WTC11 (cell line): ENCODE measurements around the gene PTBP2. TPM values are rescaled to one million over a fixed set of nuclear protein-coding genes. Genes with fewer than 3 reads are reported as not detected.

Experiments
- ATAC-seq: fragments of 200-7000 bp; cut with Tn5 transposase; 2 replicates; pipeline ENCODE4 v1.10.0; 2021; ENCODE audit warnings: mild to moderate bottlenecking, moderate library complexity
- Bru-seq: library from RNA; stranded (reverse); fragments of 400-500 nt; gene quantifications from one replicate; lab custom pipeline; 2021; lab: Mats Ljungman, UMichigan
- CTCF ChIA-PET: fragments of 300-600 bp; sonication (Branson Sonifier 250); formaldehyde crosslinking; loops from one replicate; lab custom pipeline; 2021; ENCODE audit warnings: antibody characterized with exemption; lab: Charles Lee
- POLR2A ChIA-PET: fragments of 350-600 bp; sonication (Branson Sonifier 250); formaldehyde crosslinking; loops from one replicate; lab custom pipeline; 2021; ENCODE audit warnings: antibody characterized with exemption; lab: Charles Lee
- DNase-seq: peaks from one replicate; pipeline ENCODE4 v3.0.0; 2021; ENCODE audit warnings: low spot score
- H3K27ac Mint-ChIP-seq: 2 replicates; pipeline ENCODE4 v1.8.0; 2021; ENCODE audit warnings: mixed read lengths
- H3K27me3 Mint-ChIP-seq: 2 replicates; pipeline ENCODE4 v1.8.0; 2021; ENCODE audit warnings: low read depth, mild to moderate bottlenecking, moderate library complexity, mixed read lengths
- H3K36me3 Mint-ChIP-seq: 2 replicates; pipeline ENCODE4 v1.8.0; 2021; ENCODE audit warnings: mixed read lengths
- H3K4me1 Mint-ChIP-seq: 2 replicates; pipeline ENCODE4 v1.8.0; 2022; ENCODE audit warnings: mixed read lengths
- H3K4me3 Mint-ChIP-seq: 2 replicates; pipeline ENCODE4 v1.8.0; 2021; ENCODE audit warnings: mild to moderate bottlenecking, moderate library complexity, mixed read lengths
- H3K9me3 Mint-ChIP-seq: 2 replicates; pipeline ENCODE4 v1.8.0; 2021; ENCODE audit warnings: mixed read lengths
- CBFB ChIP-seq: sonication (generic); formaldehyde crosslinking; IDR thresholded peaks from 2 replicates; pipeline ENCODE4 v1.8.1; 2022; ENCODE audit warnings: mild to moderate bottlenecking, low read depth, missing genetic modification reagents
- CREM ChIP-seq: sonication (generic); formaldehyde crosslinking; IDR thresholded peaks from 2 replicates; pipeline ENCODE4 v1.8.1; 2022; ENCODE audit warnings: mild to moderate bottlenecking, missing genetic modification reagents, moderate library complexity
- EMX1 ChIP-seq: fragments of 250-450 bp; sonication (Bioruptor Pico); IDR thresholded peaks from 2 replicates; pipeline ENCODE4 v1.8.0; 2021; ENCODE audit warnings: mild to moderate bottlenecking
- FOXK1 ChIP-seq: sonication (generic); formaldehyde crosslinking; IDR thresholded peaks from 2 replicates; pipeline ENCODE4 v1.8.0; 2022; ENCODE audit warnings: mild to moderate bottlenecking, moderate library complexity, missing genetic modification reagents
- FOXP1 ChIP-seq: sonication (generic); formaldehyde crosslinking; IDR thresholded peaks from 2 replicates; pipeline ENCODE4 v1.8.0; 2022; ENCODE audit warnings: missing genetic modification reagents, mild to moderate bottlenecking, moderate library complexity, borderline replicate concordance
- JUN ChIP-seq: sonication (generic); formaldehyde crosslinking; IDR thresholded peaks from 2 replicates; pipeline ENCODE4 v1.8.0; 2023; ENCODE audit warnings: mild to moderate bottlenecking, missing genetic modification reagents
- NR2C2 ChIP-seq: sonication (generic); formaldehyde crosslinking; IDR thresholded peaks from 2 replicates; pipeline ENCODE4 v1.8.0; 2022; ENCODE audit warnings: mild to moderate bottlenecking, missing genetic modification reagents
- OVOL2 ChIP-seq: fragments of 250-450 bp; sonication (Bioruptor Pico); IDR thresholded peaks from 2 replicates; pipeline ENCODE4 v1.9.0; 2021; ENCODE audit warnings: mild to moderate bottlenecking, borderline replicate concordance
- PRRX2 ChIP-seq: fragments of 250-450 bp; sonication (Bioruptor Pico); IDR thresholded peaks from 2 replicates; pipeline ENCODE4 v1.8.0; 2021; ENCODE audit warnings: mild to moderate bottlenecking
- RELA ChIP-seq: sonication (generic); formaldehyde crosslinking; IDR thresholded peaks from 2 replicates; pipeline ENCODE4 v1.8.1; 2022; ENCODE audit warnings: missing genetic modification reagents, mild to moderate bottlenecking, borderline replicate concordance
- SP1 ChIP-seq: sonication (generic); formaldehyde crosslinking; conservative IDR thresholded peaks from 2 replicates; pipeline ENCODE4 v1.8.1; 2022; ENCODE audit warnings: missing genetic modification reagents
- TEAD1 ChIP-seq: sonication (generic); formaldehyde crosslinking; IDR thresholded peaks from 2 replicates; pipeline ENCODE4 v1.8.0; 2022; ENCODE audit warnings: mild to moderate bottlenecking, missing genetic modification reagents
- ZNF219 ChIP-seq: sonication (generic); formaldehyde crosslinking; IDR thresholded peaks from 2 replicates; pipeline ENCODE4 v1.8.0; 2023; ENCODE audit warnings: missing genetic modification reagents, mild to moderate bottlenecking, borderline replicate concordance
- ZNF396 ChIP-seq: fragments of 250-450 bp; sonication (Bioruptor Pico); IDR thresholded peaks from 2 replicates; pipeline ENCODE4 v1.8.0; 2021; ENCODE audit warnings: mild to moderate bottlenecking, moderate library complexity, borderline replicate concordance
- ZNF423 ChIP-seq: fragments of 250-450 bp; sonication (Bioruptor Pico); IDR thresholded peaks from 2 replicates; pipeline ENCODE4 v2.1.2; 2022; ENCODE audit warnings: mild to moderate bottlenecking, moderate library complexity
- long read RNA-seq, 3 experiments: library from RNA in 1 of 3; library from capped mRNA in 1 of 3; library from polyadenylated mRNA in 1 of 3; unstranded in 2 of 3; stranded (forward) in 1 of 3; transcript quantifications; one replicate each; pipeline ENCODE4 v2.0.0, GENCODE V29; 2021
- total RNA-seq: library from RNA; stranded (reverse); gene quantifications from 3 replicates; pipeline ENCODE4 v1.2.3, GENCODE V29; 2021
- TF ChIP-seq, protein P1 (sequence below): sonication (generic); formaldehyde crosslinking; IDR thresholded peaks from 2 replicates; pipeline ENCODE4 v1.8.0; 2023; ENCODE audit warnings: missing genetic modification reagents, mild to moderate bottlenecking, borderline replicate concordance
- TF ChIP-seq, protein P2 (sequence below): sonication (generic); formaldehyde crosslinking; IDR thresholded peaks from 2 replicates; pipeline ENCODE4 v1.8.0; 2022; ENCODE audit warnings: mild to moderate bottlenecking, missing genetic modification reagents
- TF ChIP-seq, protein P3 (sequence below): sonication (generic); formaldehyde crosslinking; IDR thresholded peaks from 2 replicates; pipeline ENCODE4 v1.8.1; 2022; ENCODE audit warnings: mild to moderate bottlenecking, moderate library complexity, missing genetic modification reagents
- TF ChIP-seq, protein P4 (sequence below): sonication (generic); formaldehyde crosslinking; IDR thresholded peaks from 2 replicates; pipeline ENCODE4 v1.8.0; 2023; ENCODE audit warnings: mild to moderate bottlenecking, missing genetic modification reagents

PTBP2 gene, protein sequence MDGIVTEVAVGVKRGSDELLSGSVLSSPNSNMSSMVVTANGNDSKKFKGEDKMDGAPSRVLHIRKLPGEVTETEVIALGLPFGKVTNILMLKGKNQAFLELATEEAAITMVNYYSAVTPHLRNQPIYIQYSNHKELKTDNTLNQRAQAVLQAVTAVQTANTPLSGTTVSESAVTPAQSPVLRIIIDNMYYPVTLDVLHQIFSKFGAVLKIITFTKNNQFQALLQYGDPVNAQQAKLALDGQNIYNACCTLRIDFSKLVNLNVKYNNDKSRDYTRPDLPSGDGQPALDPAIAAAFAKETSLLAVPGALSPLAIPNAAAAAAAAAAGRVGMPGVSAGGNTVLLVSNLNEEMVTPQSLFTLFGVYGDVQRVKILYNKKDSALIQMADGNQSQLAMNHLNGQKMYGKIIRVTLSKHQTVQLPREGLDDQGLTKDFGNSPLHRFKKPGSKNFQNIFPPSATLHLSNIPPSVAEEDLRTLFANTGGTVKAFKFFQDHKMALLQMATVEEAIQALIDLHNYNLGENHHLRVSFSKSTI
- total RNA-seq, result 47.5 to 51.0 TPM (median 50.0 TPM) in 3 replicates
- Bru-seq, nascent RNA, result percentile 97 among the genes with signal in this experiment
- long read RNA-seq, experiment 1, full-length matches to known transcripts, result 118 of 218 reads
- long read RNA-seq, experiment 1, partial matches to known transcripts, result 51 of 218 reads
- long read RNA-seq, experiment 1, other reads (novel, unspliced or antisense), result 49 of 218 reads
- long read RNA-seq, experiment 2, full-length matches to known transcripts, result 12 of 53 reads
- long read RNA-seq, experiment 2, partial matches to known transcripts, result 12 of 53 reads
- long read RNA-seq, experiment 2, other reads (novel, unspliced or antisense), result 29 of 53 reads
- long read RNA-seq, experiment 3, full-length matches to known transcripts, result 35 of 47 reads
- long read RNA-seq, experiment 3, partial matches to known transcripts, result 4 of 47 reads
- long read RNA-seq, experiment 3, other reads (novel, unspliced or antisense), result 8 of 47 reads

DNA sequence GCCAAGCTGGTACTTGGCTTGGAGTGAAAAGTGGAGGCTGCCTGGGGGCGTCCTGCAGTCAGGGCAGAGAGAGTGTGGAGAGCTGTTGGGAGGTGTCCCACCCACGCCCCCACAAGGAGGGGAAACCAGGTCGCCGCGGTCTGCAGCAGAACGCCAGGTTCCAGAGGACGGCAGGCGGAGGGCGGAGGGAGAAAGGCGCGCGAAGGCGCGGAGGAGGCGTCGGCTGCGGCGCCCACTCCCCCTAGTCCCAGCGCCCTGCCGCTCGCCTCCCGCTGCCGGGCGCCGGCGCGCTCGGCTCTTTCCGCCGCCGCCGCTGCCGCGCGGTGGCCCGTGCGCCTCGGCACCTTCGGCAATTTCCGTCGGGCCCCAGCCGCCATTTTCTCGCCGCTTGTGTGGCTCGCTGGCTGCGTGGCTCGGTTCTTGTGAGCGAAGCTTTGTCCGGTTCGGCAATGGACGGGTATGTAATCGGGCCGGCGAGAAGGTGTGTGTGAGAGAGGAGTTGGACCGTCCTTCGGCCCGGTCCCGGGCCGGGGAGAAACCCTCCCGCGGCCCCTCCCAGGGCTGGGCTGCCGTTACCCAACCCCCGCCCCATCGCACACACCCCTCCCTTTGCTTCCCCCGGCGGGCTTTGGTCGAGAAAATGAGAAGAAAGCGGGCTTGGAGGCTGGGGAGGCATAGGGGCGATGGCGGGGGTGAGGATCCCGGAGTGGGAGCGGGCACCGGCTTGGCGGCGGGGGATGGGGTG, at the start of gene PTBP2:
Gene PTBP2 (plus strand): TSS at position 369 of the 745 bp plus-strand sequence. CDS start 81 bp downstream, at position 450.
- ChIA-PET CTCF (interaction anchor here (0.7 kb wide), 1 partner anchor 591 kb away, joined by 4 read pairs; no protein-coding TSS in a partner anchor), POLR2A (no interaction called here)
- H3K9me3 Mint-ChIP-seq, result peaks cover 4% of the 10 kb centered on the region
- TF ChIP-seq CREM, result 0 out of 2 replicates have a peak, but pooled peaks have one; percentile 33
- TF ChIP-seq JUN, result no peak
- peak; percentile 44; the same call in 1 of the 2 replicates for TF ChIP-seq SP1 (CRISPR knock-in tag)
- no peak for TF ChIP-seq RELA (CRISPR knock-in tag)
- no peak for TF ChIP-seq ZNF396
- TF ChIP-seq TEAD1, result 0 out of 2 replicates have a peak, but pooled peaks have one; percentile 67
- no peak for TF ChIP-seq ZNF219 (CRISPR knock-in tag)
- TF ChIP-seq, protein P1, sequence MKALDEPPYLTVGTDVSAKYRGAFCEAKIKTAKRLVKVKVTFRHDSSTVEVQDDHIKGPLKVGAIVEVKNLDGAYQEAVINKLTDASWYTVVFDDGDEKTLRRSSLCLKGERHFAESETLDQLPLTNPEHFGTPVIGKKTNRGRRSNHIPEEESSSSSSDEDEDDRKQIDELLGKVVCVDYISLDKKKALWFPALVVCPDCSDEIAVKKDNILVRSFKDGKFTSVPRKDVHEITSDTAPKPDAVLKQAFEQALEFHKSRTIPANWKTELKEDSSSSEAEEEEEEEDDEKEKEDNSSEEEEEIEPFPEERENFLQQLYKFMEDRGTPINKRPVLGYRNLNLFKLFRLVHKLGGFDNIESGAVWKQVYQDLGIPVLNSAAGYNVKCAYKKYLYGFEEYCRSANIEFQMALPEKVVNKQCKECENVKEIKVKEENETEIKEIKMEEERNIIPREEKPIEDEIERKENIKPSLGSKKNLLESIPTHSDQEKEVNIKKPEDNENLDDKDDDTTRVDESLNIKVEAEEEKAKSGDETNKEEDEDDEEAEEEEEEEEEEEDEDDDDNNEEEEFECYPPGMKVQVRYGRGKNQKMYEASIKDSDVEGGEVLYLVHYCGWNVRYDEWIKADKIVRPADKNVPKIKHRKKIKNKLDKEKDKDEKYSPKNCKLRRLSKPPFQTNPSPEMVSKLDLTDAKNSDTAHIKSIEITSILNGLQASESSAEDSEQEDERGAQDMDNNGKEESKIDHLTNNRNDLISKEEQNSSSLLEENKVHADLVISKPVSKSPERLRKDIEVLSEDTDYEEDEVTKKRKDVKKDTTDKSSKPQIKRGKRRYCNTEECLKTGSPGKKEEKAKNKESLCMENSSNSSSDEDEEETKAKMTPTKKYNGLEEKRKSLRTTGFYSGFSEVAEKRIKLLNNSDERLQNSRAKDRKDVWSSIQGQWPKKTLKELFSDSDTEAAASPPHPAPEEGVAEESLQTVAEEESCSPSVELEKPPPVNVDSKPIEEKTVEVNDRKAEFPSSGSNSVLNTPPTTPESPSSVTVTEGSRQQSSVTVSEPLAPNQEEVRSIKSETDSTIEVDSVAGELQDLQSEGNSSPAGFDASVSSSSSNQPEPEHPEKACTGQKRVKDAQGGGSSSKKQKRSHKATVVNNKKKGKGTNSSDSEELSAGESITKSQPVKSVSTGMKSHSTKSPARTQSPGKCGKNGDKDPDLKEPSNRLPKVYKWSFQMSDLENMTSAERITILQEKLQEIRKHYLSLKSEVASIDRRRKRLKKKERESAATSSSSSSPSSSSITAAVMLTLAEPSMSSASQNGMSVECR (CRISPR knock-in tag), result 0 out of 2 replicates have a peak, but pooled peaks have one; percentile 40
- no peak for TF ChIP-seq EMX1 (CRISPR knock-in tag)
- peak; percentile 31; the same call in 1 of the 2 replicates for TF ChIP-seq FOXP1
- no peak for TF ChIP-seq OVOL2 (CRISPR knock-in tag)
- TF ChIP-seq ZNF423 (CRISPR knock-in tag), result peak; percentile 22; the same call in 1 of the 2 replicates
- TF ChIP-seq CBFB (CRISPR knock-in tag), result 0 out of 2 replicates have a peak, but pooled peaks have one; percentile 37
- TF ChIP-seq NR2C2 (CRISPR knock-in tag), result no peak
- TF ChIP-seq, protein P2, sequence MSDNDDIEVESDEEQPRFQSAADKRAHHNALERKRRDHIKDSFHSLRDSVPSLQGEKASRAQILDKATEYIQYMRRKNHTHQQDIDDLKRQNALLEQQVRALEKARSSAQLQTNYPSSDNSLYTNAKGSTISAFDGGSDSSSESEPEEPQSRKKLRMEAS (CRISPR knock-in tag), result peak; percentile 70; the same call in 1 of the 2 replicates
- TF ChIP-seq, protein P3, sequence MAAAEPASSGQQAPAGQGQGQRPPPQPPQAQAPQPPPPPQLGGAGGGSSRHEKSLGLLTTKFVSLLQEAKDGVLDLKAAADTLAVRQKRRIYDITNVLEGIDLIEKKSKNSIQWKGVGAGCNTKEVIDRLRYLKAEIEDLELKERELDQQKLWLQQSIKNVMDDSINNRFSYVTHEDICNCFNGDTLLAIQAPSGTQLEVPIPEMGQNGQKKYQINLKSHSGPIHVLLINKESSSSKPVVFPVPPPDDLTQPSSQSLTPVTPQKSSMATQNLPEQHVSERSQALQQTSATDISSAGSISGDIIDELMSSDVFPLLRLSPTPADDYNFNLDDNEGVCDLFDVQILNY, result peak; percentile 80; the same call in 1 of the 2 replicates
- TF ChIP-seq, protein P4, sequence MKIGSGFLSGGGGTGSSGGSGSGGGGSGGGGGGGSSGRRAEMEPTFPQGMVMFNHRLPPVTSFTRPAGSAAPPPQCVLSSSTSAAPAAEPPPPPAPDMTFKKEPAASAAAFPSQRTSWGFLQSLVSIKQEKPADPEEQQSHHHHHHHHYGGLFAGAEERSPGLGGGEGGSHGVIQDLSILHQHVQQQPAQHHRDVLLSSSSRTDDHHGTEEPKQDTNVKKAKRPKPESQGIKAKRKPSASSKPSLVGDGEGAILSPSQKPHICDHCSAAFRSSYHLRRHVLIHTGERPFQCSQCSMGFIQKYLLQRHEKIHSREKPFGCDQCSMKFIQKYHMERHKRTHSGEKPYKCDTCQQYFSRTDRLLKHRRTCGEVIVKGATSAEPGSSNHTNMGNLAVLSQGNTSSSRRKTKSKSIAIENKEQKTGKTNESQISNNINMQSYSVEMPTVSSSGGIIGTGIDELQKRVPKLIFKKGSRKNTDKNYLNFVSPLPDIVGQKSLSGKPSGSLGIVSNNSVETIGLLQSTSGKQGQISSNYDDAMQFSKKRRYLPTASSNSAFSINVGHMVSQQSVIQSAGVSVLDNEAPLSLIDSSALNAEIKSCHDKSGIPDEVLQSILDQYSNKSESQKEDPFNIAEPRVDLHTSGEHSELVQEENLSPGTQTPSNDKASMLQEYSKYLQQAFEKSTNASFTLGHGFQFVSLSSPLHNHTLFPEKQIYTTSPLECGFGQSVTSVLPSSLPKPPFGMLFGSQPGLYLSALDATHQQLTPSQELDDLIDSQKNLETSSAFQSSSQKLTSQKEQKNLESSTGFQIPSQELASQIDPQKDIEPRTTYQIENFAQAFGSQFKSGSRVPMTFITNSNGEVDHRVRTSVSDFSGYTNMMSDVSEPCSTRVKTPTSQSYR, result no peak; the same call in 1 of the 2 replicates
- 0 out of 2 replicates have a peak, but pooled peaks have one; percentile 6 for TF ChIP-seq PRRX2
- no peak for TF ChIP-seq FOXK1 (CRISPR knock-in tag)
- DNase-seq, result peak; percentile 84
- ATAC-seq, result peak; percentile 95
- peak within 1 kb of the TSS; percentile 91 for H3K4me3 Mint-ChIP-seq
- H3K36me3 Mint-ChIP-seq, result peaks cover 26% of the 10 kb centered on the region
- H3K27ac Mint-ChIP-seq, result peak within 1 kb of the TSS; percentile 97
- H3K27me3 Mint-ChIP-seq, result no peaks in the 10 kb centered on the region
- H3K4me1 Mint-ChIP-seq, result peaks cover 29% of the 10 kb centered on the region
